ENCODE data around the gene DRC1. TPM values are rescaled to one million over a fixed set of nuclear protein-coding genes. Genes with fewer than 3 reads are reported as not detected.
A peak's percentile ranks its signal among the peaks of the same experiment; 100 is the strongest.

Gene DRC1
- polyA plus RNA-seq, 6 donors from 2014 or later, result not detected

DNA sequence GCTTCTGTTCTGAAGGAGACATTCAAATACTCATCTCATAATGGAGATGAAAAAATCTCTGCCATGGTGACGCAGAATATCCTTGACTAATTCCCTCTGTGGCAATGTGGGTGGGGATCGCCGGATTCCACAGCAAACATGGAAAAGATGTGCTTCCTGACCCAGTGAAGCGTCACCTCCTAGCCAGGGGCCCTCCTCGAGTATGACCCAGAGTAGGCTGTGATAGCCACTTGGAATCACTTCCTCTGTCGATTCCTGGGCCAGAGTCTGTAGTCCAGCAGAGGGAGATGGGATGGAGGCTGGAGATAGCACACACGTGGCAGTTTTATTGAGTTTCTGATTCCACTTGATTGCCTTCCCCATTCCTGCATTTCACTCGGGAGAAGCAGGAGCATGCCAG is 36.8 kb downstream of the DRC1 start:
- Mint-ChIP-seq H3K36me3 (no peaks in the 10 kb centered on the region), H3K4me1 (no peaks in the 10 kb centered on the region), H3K4me3 (no peak overlapping the region), H3K27me3 (peaks cover 0 to 8% (median 8%) of the 10 kb centered on the region in 3 donors), H3K27ac (no peak overlapping the region), H3K9me3 (no peaks in the 10 kb centered on the region)
- ATAC-seq (ENCODE audit: low read depth in 2 of 2), result no peak
- no peak for DNase-seq

GRCh38 chr2:26438926-26439325 is 37.2 kb downstream of the DRC1 start:
- DNase-seq, result no peak
- no peaks in the 10 kb centered on the region for H3K9me3 Mint-ChIP-seq
- H3K27ac Mint-ChIP-seq, result no peak overlapping the region
- peaks cover 0 to 8% (median 8%) of the 10 kb centered on the region in 3 donors for H3K27me3 Mint-ChIP-seq
- H3K36me3 Mint-ChIP-seq, result no peaks in the 10 kb centered on the region
- ATAC-seq (ENCODE audit: low read depth in 2 of 2), result no peak
- H3K4me1 Mint-ChIP-seq, result no peaks in the 10 kb centered on the region
- no peak overlapping the region for H3K4me3 Mint-ChIP-seq

- Mint-ChIP-seq H3K27me3 (peaks cover 0 to 8% (median 8%) of the 10 kb centered on the region in 3 donors), H3K4me3 (no peak overlapping the region), H3K4me1 (no peaks in the 10 kb centered on the region), H3K27ac (no peak overlapping the region), H3K36me3 (no peaks in the 10 kb centered on the region), H3K9me3 (no peaks in the 10 kb centered on the region)
- DNase-seq, result no peak
- no peak for ATAC-seq (ENCODE audit: low read depth in 2 of 2)
Observed at GRCh38 chr2:26442301-26442700, 40.6 kb downstream of the DRC1 start.

DNA sequence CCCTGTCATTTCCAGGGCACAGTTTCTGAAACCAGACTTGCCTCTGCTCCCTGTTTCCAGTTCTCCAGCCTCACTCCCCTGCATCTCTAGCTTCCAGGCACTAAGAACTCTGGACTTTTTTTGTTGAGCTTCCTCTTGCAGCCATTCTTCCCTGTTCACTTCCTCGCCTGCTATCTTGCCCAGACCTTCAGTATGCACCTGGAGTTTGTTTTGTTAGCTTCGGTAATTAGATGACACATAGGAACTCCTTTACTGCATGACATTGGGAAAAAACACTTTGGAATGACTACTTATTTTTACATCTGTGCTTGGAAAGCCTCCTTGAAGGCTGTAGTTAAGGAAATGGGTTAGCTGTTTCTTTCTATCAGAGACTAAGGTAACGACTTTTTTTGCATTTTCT is 41.0 kb downstream of the DRC1 start:
- no peak for ATAC-seq (ENCODE audit: low read depth in 2 of 2)
- DNase-seq, result no peak
- H3K9me3 Mint-ChIP-seq, result no peaks in the 10 kb centered on the region
- no peaks in the 10 kb centered on the region for H3K4me1 Mint-ChIP-seq
- H3K27me3 Mint-ChIP-seq, result peaks cover 0 to 8% (median 8%) of the 10 kb centered on the region in 3 donors
- no peak overlapping the region for H3K4me3 Mint-ChIP-seq
- H3K36me3 Mint-ChIP-seq, result no peaks in the 10 kb centered on the region
- no peak overlapping the region for H3K27ac Mint-ChIP-seq

- DNase-seq (no peak), ATAC-seq (ENCODE audit: low read depth in 2 of 2) (no peak)
- H3K36me3 Mint-ChIP-seq, result no peaks in the 10 kb centered on the region
- H3K9me3 Mint-ChIP-seq, result no peaks in the 10 kb centered on the region
- no peak overlapping the region for H3K27ac Mint-ChIP-seq
- H3K4me1 Mint-ChIP-seq, result no peaks in the 10 kb centered on the region
- H3K4me3 Mint-ChIP-seq, result no peak overlapping the region
- H3K27me3 Mint-ChIP-seq, result peaks cover 0 to 9% (median 2%) of the 10 kb centered on the region in 3 donors
Observed at GRCh38 chr2:26444236-26444635, 42.5 kb downstream of the DRC1 start.

DNA sequence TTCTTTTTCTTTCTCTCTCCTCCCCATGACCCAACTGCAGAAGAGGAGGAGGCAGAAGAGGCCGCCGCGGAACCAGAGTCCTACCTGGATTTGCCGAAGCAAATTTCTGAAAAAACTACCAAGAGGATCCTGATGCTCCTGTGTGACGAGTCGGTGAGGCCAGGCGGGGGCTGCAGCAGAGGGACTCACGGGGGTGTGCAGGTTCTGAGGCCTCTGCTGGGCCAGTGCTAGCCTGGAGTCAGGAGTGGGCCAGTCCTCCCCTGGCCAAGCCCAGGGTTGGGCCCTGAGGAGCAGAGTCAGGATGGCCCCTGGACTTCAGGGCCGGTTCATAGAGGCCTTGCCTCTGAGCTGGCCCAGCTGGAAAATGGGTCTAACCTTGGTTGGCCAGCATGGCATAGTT is 46.9 kb downstream of the DRC1 start:
- Mint-ChIP-seq H3K27me3 (peaks cover 4 to 15% (median 5%) of the 10 kb centered on the region in 3 donors), H3K36me3 (no peaks in the 10 kb centered on the region)
- ATAC-seq (ENCODE audit: low read depth in 2 of 2), result no peak

GRCh38 chr2:26449278-26450030 is 47.7 kb downstream of the DRC1 start:
- peaks cover 0 to 2% (median 0%) of the 10 kb centered on the region in 7 donors for H3K9me3 Mint-ChIP-seq
- H3K36me3 Mint-ChIP-seq, result no peaks in the 10 kb centered on the region
- H3K4me1 Mint-ChIP-seq, result no peaks in the 10 kb centered on the region
- peaks cover 4 to 19% (median 5%) of the 10 kb centered on the region in 3 donors for H3K27me3 Mint-ChIP-seq
- DNase-seq (no peak), ATAC-seq (ENCODE audit: low read depth in 2 of 2) (no peak)
- no peak overlapping the region for H3K27ac Mint-ChIP-seq
- H3K4me3 Mint-ChIP-seq, result no peak overlapping the region

More for the DNA sequence above, 46.9 kb downstream of the DRC1 start:
- Mint-ChIP-seq H3K4me3 (no peak overlapping the region), H3K4me1 (no peaks in the 10 kb centered on the region), H3K27ac (no peak overlapping the region), H3K9me3 (peaks cover 0 to 2% (median 0%) of the 10 kb centered on the region in 7 donors)
- no peak for DNase-seq

GRCh38 chr2:26450031-26450635 is 48.4 kb downstream of the DRC1 start:
- H3K27me3 Mint-ChIP-seq, result peaks cover 4 to 19% (median 5%) of the 10 kb centered on the region in 3 donors
- H3K27ac Mint-ChIP-seq, result no peak overlapping the region
- H3K36me3 Mint-ChIP-seq, result no peaks in the 10 kb centered on the region
- peak overlapping the region in 1 of 8 donors; percentile 42 for H3K4me3 Mint-ChIP-seq
- H3K9me3 Mint-ChIP-seq, result peaks cover 0 to 2% (median 0%) of the 10 kb centered on the region in 7 donors
- ATAC-seq (ENCODE audit: low read depth in 2 of 2) (no peak), DNase-seq (no peak)
- H3K4me1 Mint-ChIP-seq, result no peaks in the 10 kb centered on the region

- H3K36me3 Mint-ChIP-seq, result no peaks in the 10 kb centered on the region
- H3K27ac Mint-ChIP-seq, result no peak overlapping the region
- DNase-seq (no peak), ATAC-seq (ENCODE audit: low read depth in 2 of 2) (no peak)
- peaks cover 4 to 19% (median 5%) of the 10 kb centered on the region in 3 donors for H3K27me3 Mint-ChIP-seq
- H3K4me3 Mint-ChIP-seq, result peak overlapping the region in 1 of 8 donors; percentile 47
- H3K4me1 Mint-ChIP-seq, result no peaks in the 10 kb centered on the region
- peaks cover 0 to 2% (median 0%) of the 10 kb centered on the region in 7 donors for H3K9me3 Mint-ChIP-seq
Observed at GRCh38 chr2:26451700-26452099, 50.0 kb downstream of the DRC1 start.

DNA sequence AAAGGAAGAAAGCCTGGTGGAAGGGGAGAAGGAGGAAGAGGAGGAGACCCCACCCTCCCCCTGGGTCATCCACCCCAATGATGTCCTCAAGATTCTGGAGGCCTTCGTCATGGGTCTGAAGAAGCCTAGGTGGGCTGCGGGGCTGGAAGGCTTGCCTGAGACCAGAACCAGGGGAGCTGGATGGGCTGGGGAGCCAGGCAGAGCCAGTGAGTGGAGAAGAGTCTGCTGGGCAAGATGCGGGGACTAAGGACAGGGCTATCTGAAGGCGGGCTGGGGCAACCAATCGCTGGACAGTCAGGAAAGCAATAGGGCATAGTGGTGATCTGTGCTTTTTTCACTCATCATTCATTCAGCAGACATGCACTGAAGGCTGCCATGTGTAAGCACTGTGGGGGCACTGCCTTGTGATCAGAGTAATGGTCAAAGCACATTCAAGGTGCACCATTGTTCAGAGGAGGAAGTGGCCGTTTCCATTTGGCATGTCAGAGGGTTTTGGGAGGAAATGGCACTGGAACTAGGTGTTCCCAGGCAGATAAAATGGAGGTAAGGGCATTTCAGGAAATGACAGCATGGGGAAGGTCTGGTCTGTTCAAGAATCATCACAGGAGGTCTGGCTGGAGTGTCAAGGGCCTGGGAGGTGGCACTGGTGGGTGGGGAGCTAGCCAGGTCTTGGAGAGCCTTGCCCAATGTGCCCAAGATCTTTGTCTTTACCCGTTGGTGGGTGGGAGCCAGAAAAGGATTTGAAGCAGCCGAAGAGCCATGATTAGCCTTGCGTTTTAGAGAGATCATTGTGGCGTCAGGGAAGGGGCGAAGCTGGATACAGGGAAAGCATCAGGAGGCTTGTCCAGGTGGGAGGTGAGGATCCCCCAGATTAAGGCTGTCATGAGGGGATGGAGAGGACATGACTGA is 52.0 kb downstream of the DRC1 start:
- Mint-ChIP-seq H3K36me3 (no peaks in the 10 kb centered on the region), H3K4me1 (no peaks in the 10 kb centered on the region), H3K27ac (no peak overlapping the region), H3K27me3 (peaks cover 1 to 19% (median 4%) of the 10 kb centered on the region in 3 donors), H3K4me3 (no peak overlapping the region), H3K9me3 (peaks cover 0 to 2% (median 0%) of the 10 kb centered on the region in 7 donors)
- DNase-seq (no peak), ATAC-seq (ENCODE audit: low read depth in 2 of 2) (no peak)

GRCh38 chr2:26454561-26455001 is 52.9 kb downstream of the DRC1 start:
- Mint-ChIP-seq H3K4me3 (no peak overlapping the region), H3K9me3 (peaks cover 0 to 2% (median 0%) of the 10 kb centered on the region in 7 donors), H3K27me3 (peaks cover 0 to 19% (median 4%) of the 10 kb centered on the region in 3 donors), H3K36me3 (no peaks in the 10 kb centered on the region), H3K27ac (no peak overlapping the region), H3K4me1 (no peaks in the 10 kb centered on the region)
- ATAC-seq (ENCODE audit: low read depth in 2 of 2) (no peak), DNase-seq (no peak)

GRCh38 chr2:26455037-26455669 is 53.4 kb downstream of the DRC1 start:
- Mint-ChIP-seq H3K4me3 (no peak overlapping the region), H3K4me1 (no peaks in the 10 kb centered on the region), H3K36me3 (no peaks in the 10 kb centered on the region), H3K27me3 (peaks cover 0 to 15% (median 4%) of the 10 kb centered on the region in 3 donors), H3K9me3 (peaks cover 0 to 2% (median 0%) of the 10 kb centered on the region in 7 donors), H3K27ac (no peak overlapping the region)
- DNase-seq (no peak), ATAC-seq (ENCODE audit: low read depth in 2 of 2) (no peak)
